H1 (cell line): Measurements from ENCODE around the gene TGFA. TPM values are rescaled to one million over a fixed set of nuclear protein-coding genes. Genes with fewer than 3 reads are reported as not detected.

Experiments used
- CTCF ChIA-PET: fragments of 300-600 bp; sonication (Branson Sonifier 250); formaldehyde crosslinking; loops from one replicate; lab custom pipeline; 2021; ENCODE audit not compliant: partially characterized antibody; lab: Charles Lee
- POLR2A ChIA-PET: fragments of 300-600 bp; sonication (Branson Sonifier 250); formaldehyde crosslinking; loops from one replicate; lab custom pipeline; 2021; ENCODE audit warnings: inconsistent platforms; ENCODE audit not compliant: partially characterized antibody; lab: Charles Lee
- DNase-seq, 2 experiments: peaks; one replicate each; pipeline versions ENCODE4 v3.0.0 to v3.0.0-alpha.2; 2010 to 2022; ENCODE audit warnings: low spot score in 2 of 2, low read depth in 1 of 2, mixed read lengths in 1 of 2
- FAIRE-seq: peaks from 2 replicates; lab custom pipeline; 2011; peaks lifted over from hg19 to GRCh38; lab: Jason Lieb, UNC
- H2AFZ ChIP-seq: 2 replicates; pipeline ENCODE4 v1.8.1; 2012; ENCODE audit warnings: low read length, inconsistent platforms
- H2AK5ac ChIP-seq: 2 replicates; pipeline ENCODE4 v1.6.1; 2013; ENCODE audit warnings: low read depth, low read length
- H2BK120ac ChIP-seq: replicated peaks from 2 replicates; pipeline ENCODE3; 2013; ENCODE audit warnings: low read depth, low read length, inconsistent platforms
- H2BK12ac ChIP-seq: 2 replicates; pipeline ENCODE4 v1.6.1; 2013; ENCODE audit warnings: low read depth, low read length
- H2BK15ac ChIP-seq: 2 replicates; pipeline ENCODE4 v1.6.1; 2013; ENCODE audit warnings: low read length
- H2BK20ac ChIP-seq: 2 replicates; pipeline ENCODE4 v1.6.1; 2013; ENCODE audit warnings: low read length
- H2BK5ac ChIP-seq: 2 replicates; pipeline ENCODE4 v1.6.1; 2013; ENCODE audit warnings: low read depth, low read length
- H3K14ac ChIP-seq: 2 replicates; pipeline ENCODE4 v1.6.1; 2013; ENCODE audit warnings: inconsistent platforms; ENCODE audit not compliant: insufficient read length
- H3K18ac ChIP-seq: 2 replicates; pipeline ENCODE4 v1.6.1; 2013; ENCODE audit warnings: low read length; ENCODE audit errors: extremely low read depth
- H3K23ac ChIP-seq: 2 replicates; pipeline ENCODE4 v1.6.1; 2013; ENCODE audit warnings: inconsistent platforms; ENCODE audit not compliant: insufficient read length
- H3K23me2 ChIP-seq: 2 replicates; pipeline ENCODE4 v1.6.1; 2013; ENCODE audit warnings: low read depth, low read length
- H3K27ac ChIP-seq: 2 replicates; pipeline ENCODE4 v1.6.1; 2011; ENCODE audit warnings: low read depth, low read length, inconsistent platforms
- H3K27me3 ChIP-seq, 4 experiments: replicated peaks in 1 of 4; 1 replicate in 1 of 4; 2 replicates in 3 of 4; pipeline versions ENCODE4 v1.6.1 to v1.8.1; 2011 to 2013; ENCODE audit warnings: low read length in 3 of 4, mild to moderate bottlenecking in 3 of 4, inconsistent platforms in 2 of 4, mixed read lengths in 2 of 4, moderate library complexity in 1 of 4; ENCODE audit not compliant: control insufficient read depth in 3 of 4, insufficient read depth in 3 of 4; ENCODE audit errors: extremely low read depth in 1 of 4
- H3K36me3 ChIP-seq, 4 experiments: 2 replicates each; pipeline versions ENCODE4 v1.6.1 to v1.8.1; 2011 to 2013; ENCODE audit warnings: mild to moderate bottlenecking in 4 of 4, low read length in 3 of 4, moderate library complexity in 2 of 4, control low read depth in 1 of 4, inconsistent platforms in 1 of 4; ENCODE audit not compliant: insufficient read depth in 4 of 4, control insufficient read depth in 2 of 4
- H3K4ac ChIP-seq: replicated peaks from 2 replicates; pipeline ENCODE3; 2013; ENCODE audit warnings: low read length, low read depth, mixed read lengths, inconsistent platforms; ENCODE audit not compliant: insufficient read length
- H3K4me1 ChIP-seq, 4 experiments: replicated peaks in 1 of 4; 1 replicate in 1 of 4; 2 replicates in 3 of 4; pipeline versions ENCODE4 v1.6.1 to v1.8.1; 2011 to 2013; ENCODE audit warnings: low read length in 3 of 4, inconsistent platforms in 2 of 4, mixed read lengths in 1 of 4; ENCODE audit not compliant: insufficient read depth in 4 of 4, control insufficient read depth in 3 of 4
- H3K4me2 ChIP-seq, 2 experiments: 2 replicates each; pipeline versions ENCODE4 v1.6.1 to v1.8.1; 2011 to 2013; ENCODE audit warnings: low read depth in 2 of 2, low read length in 2 of 2, control low read depth in 1 of 2, inconsistent platforms in 1 of 2, mild to moderate bottlenecking in 1 of 2; ENCODE audit not compliant: insufficient read depth in 1 of 2
- H3K4me3 ChIP-seq, 4 experiments: fragments of 200-600, 300-600 bp in 1 of 4; sonication (generic), shearing (Covaris generic), sonication (Bioruptor Twin) in 1 of 4; 2 replicates each; pipeline versions ENCODE4 v1.5.1 to v1.8.1; 2011 to 2016; ENCODE audit warnings: low read length in 4 of 4, low read depth in 3 of 4, control low read depth in 2 of 4, inconsistent platforms in 2 of 4, mild to moderate bottlenecking in 2 of 4, mixed read lengths in 1 of 4, moderate library complexity in 1 of 4; ENCODE audit not compliant: insufficient read depth in 2 of 4; ENCODE audit errors: extremely low read depth in 1 of 4
- H3K56ac ChIP-seq: replicated peaks from 2 replicates; pipeline ENCODE3; 2013; ENCODE audit warnings: low read depth, mild to moderate bottlenecking, mixed read lengths, low read length, inconsistent platforms; ENCODE audit not compliant: insufficient read length
- H3K79me1 ChIP-seq: 2 replicates; pipeline ENCODE4 v1.6.1; 2013; ENCODE audit warnings: low read depth, low read length, control low read depth
- H3K79me2 ChIP-seq, 2 experiments: 2 replicates each; pipeline versions ENCODE4 v1.6.1 to v1.8.1; 2012 to 2013; ENCODE audit warnings: low read length in 2 of 2, mild to moderate bottlenecking in 2 of 2, inconsistent platforms in 1 of 2; ENCODE audit not compliant: insufficient read depth in 2 of 2, control insufficient read depth in 1 of 2
- H3K9ac ChIP-seq, 4 experiments: replicated peaks in 1 of 4; 1 replicate in 1 of 4; 2 replicates in 3 of 4; pipeline versions ENCODE4 v1.6.1 to v1.8.1; 2011 to 2013; ENCODE audit warnings: low read depth in 3 of 4, low read length in 3 of 4, control low read depth in 2 of 4, mild to moderate bottlenecking in 2 of 4, moderate library complexity in 2 of 4, inconsistent platforms in 1 of 4; ENCODE audit errors: extremely low read depth in 1 of 4
- H3K9me3 ChIP-seq, 2 experiments: 2 replicates each; pipeline versions ENCODE4 v1.6.1 to v1.8.1; 2012 to 2013; ENCODE audit warnings: mild to moderate bottlenecking in 2 of 2, moderate library complexity in 2 of 2, control low read depth in 1 of 2, inconsistent platforms in 1 of 2, low read depth in 1 of 2, low read length in 1 of 2, mixed read lengths in 1 of 2; ENCODE audit not compliant: insufficient read depth in 2 of 2
- H4K20me1 ChIP-seq, 2 experiments: replicated peaks in 1 of 2; 2 replicates each; pipeline versions ENCODE3 to v1.8.1; 2011 to 2013; ENCODE audit warnings: inconsistent platforms in 2 of 2, low read length in 2 of 2, mild to moderate bottlenecking in 1 of 2; ENCODE audit not compliant: insufficient read depth in 2 of 2, control insufficient read depth in 1 of 2
- H4K5ac ChIP-seq: 2 replicates; pipeline ENCODE4 v1.6.1; 2013; ENCODE audit warnings: low read length, low read depth, mixed read lengths, inconsistent platforms; ENCODE audit not compliant: insufficient read length
- H4K8ac ChIP-seq: 2 replicates; pipeline ENCODE4 v1.8.0; 2013; ENCODE audit warnings: mild to moderate bottlenecking, moderate library complexity, low read length, inconsistent platforms; ENCODE audit not compliant: insufficient read depth; ENCODE audit errors: extremely low read depth
- H4K91ac ChIP-seq: replicated peaks from 2 replicates; pipeline ENCODE3; 2013; ENCODE audit warnings: low read length, mixed read lengths, inconsistent platforms; ENCODE audit not compliant: insufficient read length
- ASH2L ChIP-seq: fragments of 200-600, 300-600 bp; sonication (generic); IDR thresholded peaks from one replicate; pipeline ENCODE4 v1.7.1; 2017; ENCODE audit warnings: low read length
- CREB1 ChIP-seq: IDR thresholded peaks from 2 replicates; pipeline ENCODE4 v1.6.1; 2012; ENCODE audit warnings: inconsistent platforms
- CTCF ChIP-seq, 3 experiments: IDR thresholded peaks; 1 replicate in 2 of 3; 2 replicates in 1 of 3; pipeline versions ENCODE4 v1.5.1 to v1.6.1; 2011; ENCODE audit warnings: low read length in 3 of 3, mild to moderate bottlenecking in 3 of 3, inconsistent platforms in 2 of 3, low read depth in 1 of 3, moderate library complexity in 1 of 3; ENCODE audit not compliant: insufficient read depth in 1 of 3; ENCODE audit errors: control extremely low read depth in 1 of 3
- FOSL1 ChIP-seq: IDR thresholded peaks from 2 replicates; pipeline ENCODE4 v1.6.1; 2011; ENCODE audit warnings: mild to moderate bottlenecking, low read depth, low read length, moderate library complexity; ENCODE audit not compliant: insufficient read depth
- NANOG ChIP-seq: IDR thresholded peaks from 2 replicates; pipeline ENCODE4 v1.6.1; 2011; ENCODE audit warnings: low read length, low read depth, mild to moderate bottlenecking, inconsistent platforms; ENCODE audit not compliant: insufficient read depth, poor library complexity, severe bottlenecking
- SIN3A ChIP-seq, 2 experiments: IDR thresholded peaks in 1 of 2; conservative IDR thresholded peaks in 1 of 2; 2 replicates each; pipeline ENCODE4 v1.6.1; 2011 to 2012; ENCODE audit warnings: low read length in 2 of 2, improper control_type of control experiment in 1 of 2, low read depth in 1 of 2, mild to moderate bottlenecking in 1 of 2
- SP4 ChIP-seq: IDR thresholded peaks from 2 replicates; pipeline ENCODE4 v1.6.1; 2012; ENCODE audit warnings: low read length, inconsistent platforms
- TEAD4 ChIP-seq: IDR thresholded peaks from 2 replicates; pipeline ENCODE4 v1.6.1; 2012; ENCODE audit warnings: low read depth, low read length, inconsistent platforms, mixed read lengths
- WGBS, 2 experiments: shearing (Covaris generic) in 1 of 2; methylation state at CpG; one replicate each; pipeline versions ENCODE4 v1.1.6 to v1.1.7; 2013 to 2015; ENCODE audit warnings: low lambda C conversion rate in 2 of 2, mixed read lengths in 2 of 2, inconsistent platforms in 1 of 2, low coverage in 1 of 2, missing lambda C conversion rate in 1 of 2; ENCODE audit not compliant: insufficient replicate concordance in 2 of 2, insufficient coverage in 1 of 2, insufficient read length in 1 of 2; ENCODE audit errors: extremely low coverage in 1 of 2, missing lambda C conversion rate in 1 of 2; 5-methylcytosine and 5-hydroxymethylcytosine counted together
- polyA plus RNA-seq, 7 experiments: library from polyadenylated mRNA; depleted of rRNA in 3 of 7; stranded (reverse) in 5 of 7; unstranded in 2 of 7; fragments of >200 nt in 5 of 7; fragments of 200-250 nt in 2 of 7; gene quantifications; 1 replicate in 5 of 7; 2 replicates in 1 of 7; 4 replicates in 1 of 7; pipeline versions ENCODE4 v1.2.1 to v1.2.3, GENCODE V29; 2011 to 2013; ENCODE audit warnings: missing spikeins in 2 of 7, mixed read lengths in 2 of 7
- total RNA-seq: library from RNA; stranded (reverse); fragmentation: NEBNext Ultra II Directional; extraction: Animal tissue kit (Norgen Biotek cat#: 25700); gene quantifications from 2 replicates; pipeline ENCODE4 v1.2.1, GENCODE V29; 2021

TGFA gene
- total and polyA plus RNA-seq, 2 of the 8 experiments (the other 6 are each of a cell fraction or from before 2014, with no cell fraction given) = 1.8 to 3.7 TPM

DNA sequence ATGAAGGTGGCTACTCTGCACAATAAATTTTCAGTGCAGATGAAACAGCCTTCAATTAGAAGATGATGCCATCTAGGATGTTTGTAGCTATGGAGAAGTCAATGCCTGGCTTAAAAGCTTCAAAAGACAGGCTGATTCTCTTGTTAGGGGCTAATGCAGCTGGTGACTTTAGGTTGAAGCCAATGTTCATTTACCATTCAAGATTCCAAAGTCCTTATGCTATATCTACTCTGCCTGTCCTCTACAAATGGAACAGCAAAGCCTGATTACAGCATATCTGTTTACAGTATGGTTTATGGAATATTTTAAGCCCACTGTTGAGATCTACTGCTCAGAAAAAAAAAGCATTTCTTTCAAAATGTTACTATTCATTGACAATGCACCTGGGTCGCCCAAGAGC is 15.8 kb downstream of the TGFA start:
- no peaks in the 10 kb centered on the region for H3K23me2 ChIP-seq
- ChIA-PET CTCF (interaction anchor here (0.8 to 1.3 kb wide), 5 partner anchors 44 to 196 kb away, joined by 3 to 5 read pairs (median 3); no protein-coding TSS in a partner anchor), POLR2A (no interaction called here)
- H3K14ac ChIP-seq = no peak overlapping the region
- DNase-seq (no peak), FAIRE-seq (no peak)
- H3K4me2 ChIP-seq = no peak overlapping the region
- no peak overlapping the region for H3K56ac ChIP-seq
- no peak overlapping the region for H4K5ac ChIP-seq
- no peak overlapping the region for H2BK12ac ChIP-seq
- H3K79me2 ChIP-seq = no peaks in the 10 kb centered on the region
- H3K79me1 ChIP-seq = no peaks in the 10 kb centered on the region
- no peaks in the 10 kb centered on the region; a peak in 1 of 7 replicates for H3K27me3 ChIP-seq
- no peak overlapping the region for H2BK15ac ChIP-seq
- no peak overlapping the region for H3K4ac ChIP-seq
- no peak overlapping the region for H2BK120ac ChIP-seq
- H3K4me1 ChIP-seq = no peaks in the 10 kb centered on the region
- H3K36me3 ChIP-seq = no peaks in the 10 kb centered on the region
- H3K4me3 ChIP-seq = no peak overlapping the region
- H2AFZ ChIP-seq = no peak overlapping the region
- H4K20me1 ChIP-seq = no peaks in the 10 kb centered on the region
- TF ChIP-seq CREB1 (no peak), SIN3A (conservative IDR thresholded peaks at IDR 0.05 in 1 of 2, IDR thresholded peaks at IDR 0.05 in 1 of 2; ENCODE audit: low read depth in 1 of 2, low read length in 2 of 2) (no peak), SP4 (no peak), CTCF (IDR thresholded peaks at IDR 0.05; ENCODE audit: control extremely low read depth in 1 of 3, insufficient read depth in 1 of 3, low read depth in 1 of 3, low read length in 3 of 3) (no peak), NANOG (no peak), FOSL1 (no peak), ASH2L (no peak), TEAD4 (no peak)
- H3K23ac ChIP-seq = no peak overlapping the region
- no peak overlapping the region for H3K27ac ChIP-seq
- no peak overlapping the region for H2AK5ac ChIP-seq
- no peak overlapping the region for H2BK20ac ChIP-seq
- peaks cover 0 to 5% of the 10 kb centered on the region in 2 experiments; a peak in 1 of 4 replicates for H3K9me3 ChIP-seq
- no peak overlapping the region for H4K8ac ChIP-seq
- H4K91ac ChIP-seq = no peak overlapping the region
- H2BK5ac ChIP-seq = no peak overlapping the region
- no peak overlapping the region for H3K9ac ChIP-seq
- WGBS, 2 experiments = 83% methylated on average over 1 of the region's 1 CpG; no CpG with 5 or more reads in 1 of the 2 experiments
- H3K18ac ChIP-seq = no peak overlapping the region
